Epithelial cell of esophagus (primary cell): ENCODE data around the gene DDX11.
"Not testable (repeated sequence)": the region's sequence is repeated elsewhere in the genome, so short reads cannot be mapped to it uniquely, and the experiment has no call there.

Experiments
- DNase-seq: peaks from one replicate; pipeline ENCODE4 v3.0.0; 2010; ENCODE audit warnings: low read depth
- H3K4me3 ChIP-seq: 2 replicates; pipeline ENCODE4 v1.5.1; 2011; ENCODE audit warnings: mild to moderate bottlenecking, low read length, control low read depth
- TF ChIP-seq, protein P1 (sequence below): IDR thresholded peaks from 2 replicates; pipeline ENCODE4 v1.5.1; 2011; ENCODE audit warnings: low read depth, mild to moderate bottlenecking, low read length, control low read depth, inconsistent platforms; ENCODE audit not compliant: insufficient read depth; ENCODE audit errors: missing control alignments

The DDX11 gene

DNA sequence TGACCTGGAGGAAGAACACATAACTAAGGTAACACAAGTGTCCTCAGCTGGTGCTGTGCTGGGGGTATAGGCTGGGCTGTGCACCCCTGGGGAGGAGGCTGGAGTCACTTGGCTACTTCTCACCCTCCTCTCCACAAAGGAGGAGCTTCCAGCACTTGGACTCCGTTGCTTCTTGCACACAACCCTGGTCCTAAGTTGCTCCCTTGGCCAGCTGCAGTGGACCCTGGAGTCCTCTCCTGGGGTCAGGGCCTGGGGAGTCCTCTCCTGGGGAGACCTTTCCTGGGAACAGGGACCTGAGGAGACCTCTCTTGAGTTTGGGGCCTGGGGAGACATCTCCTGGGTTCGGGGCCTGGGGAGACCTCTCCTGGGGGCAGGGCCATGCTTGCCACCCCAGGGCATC, 14.3 kb downstream of the DDX11 start:
- H3K4me3 ChIP-seq, DNase-seq: not testable (repeated sequence)

DNA sequence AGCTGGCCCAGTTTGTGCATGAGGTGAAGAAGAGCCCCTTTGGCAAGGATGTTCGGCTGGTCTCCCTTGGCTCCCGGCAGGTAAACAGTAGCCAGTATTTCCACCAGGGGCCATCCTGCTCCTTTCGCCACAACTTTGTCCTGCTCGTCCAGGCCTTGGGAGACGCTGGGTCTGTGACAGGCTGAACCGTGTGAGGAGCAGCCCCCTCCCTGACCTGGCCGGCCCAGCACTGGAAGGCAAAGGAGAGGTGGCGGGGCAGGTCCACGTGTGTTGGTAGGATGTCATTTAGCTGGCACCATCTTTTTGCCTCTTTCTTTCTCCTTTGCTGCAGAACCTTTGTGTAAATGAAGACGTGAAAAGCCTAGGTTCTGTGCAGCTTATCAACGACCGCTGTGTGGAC, 15.4 kb downstream of the DDX11 start:
- no peak overlapping the region for H3K4me3 ChIP-seq
- no peak for DNase-seq
- TF ChIP-seq, protein P1, sequence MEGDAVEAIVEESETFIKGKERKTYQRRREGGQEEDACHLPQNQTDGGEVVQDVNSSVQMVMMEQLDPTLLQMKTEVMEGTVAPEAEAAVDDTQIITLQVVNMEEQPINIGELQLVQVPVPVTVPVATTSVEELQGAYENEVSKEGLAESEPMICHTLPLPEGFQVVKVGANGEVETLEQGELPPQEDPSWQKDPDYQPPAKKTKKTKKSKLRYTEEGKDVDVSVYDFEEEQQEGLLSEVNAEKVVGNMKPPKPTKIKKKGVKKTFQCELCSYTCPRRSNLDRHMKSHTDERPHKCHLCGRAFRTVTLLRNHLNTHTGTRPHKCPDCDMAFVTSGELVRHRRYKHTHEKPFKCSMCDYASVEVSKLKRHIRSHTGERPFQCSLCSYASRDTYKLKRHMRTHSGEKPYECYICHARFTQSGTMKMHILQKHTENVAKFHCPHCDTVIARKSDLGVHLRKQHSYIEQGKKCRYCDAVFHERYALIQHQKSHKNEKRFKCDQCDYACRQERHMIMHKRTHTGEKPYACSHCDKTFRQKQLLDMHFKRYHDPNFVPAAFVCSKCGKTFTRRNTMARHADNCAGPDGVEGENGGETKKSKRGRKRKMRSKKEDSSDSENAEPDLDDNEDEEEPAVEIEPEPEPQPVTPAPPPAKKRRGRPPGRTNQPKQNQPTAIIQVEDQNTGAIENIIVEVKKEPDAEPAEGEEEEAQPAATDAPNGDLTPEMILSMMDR: no peak

DNA sequence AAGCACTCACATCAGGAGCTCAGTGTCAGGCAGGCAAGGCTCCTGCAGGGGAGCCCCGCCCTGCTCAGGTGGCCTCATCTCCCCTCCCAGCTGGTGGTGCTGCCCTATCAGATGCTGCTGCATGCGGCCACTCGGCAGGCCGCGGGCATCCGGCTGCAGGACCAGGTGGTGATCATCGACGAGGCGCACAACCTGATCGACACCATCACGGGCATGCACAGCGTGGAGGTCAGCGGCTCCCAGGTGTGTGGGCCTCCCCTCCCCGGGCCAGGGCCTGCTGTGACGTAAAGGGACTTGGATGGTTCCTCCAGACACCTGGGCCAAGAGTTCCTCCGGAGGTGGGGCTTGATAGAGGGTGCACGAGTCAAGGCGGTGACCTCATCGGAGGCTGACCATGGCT, 18.0 kb downstream of the DDX11 start:
- DNase-seq, H3K4me3 ChIP-seq: not testable (repeated sequence)

DNA sequence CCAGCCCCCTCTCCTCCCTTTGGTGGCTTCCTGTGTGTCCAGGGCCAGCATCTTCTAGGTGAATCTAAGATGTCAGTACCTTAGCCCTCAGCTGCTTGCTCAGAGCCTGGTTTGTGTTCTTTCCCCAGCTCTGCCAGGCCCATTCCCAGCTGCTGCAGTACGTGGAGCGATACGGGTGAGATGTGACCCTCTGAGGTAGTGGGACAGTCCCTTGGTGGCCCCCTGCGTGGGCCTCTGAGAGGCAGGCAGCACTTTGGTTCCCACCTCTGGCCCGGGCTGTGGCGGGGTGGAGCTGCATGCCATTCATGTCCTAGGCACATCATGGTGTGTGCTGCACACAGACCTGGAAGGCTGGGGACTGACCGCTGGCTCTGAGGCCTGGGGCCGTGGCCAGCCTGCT, 19.1 kb downstream of the DDX11 start:
- H3K4me3 ChIP-seq, DNase-seq: not testable (repeated sequence)

DNA sequence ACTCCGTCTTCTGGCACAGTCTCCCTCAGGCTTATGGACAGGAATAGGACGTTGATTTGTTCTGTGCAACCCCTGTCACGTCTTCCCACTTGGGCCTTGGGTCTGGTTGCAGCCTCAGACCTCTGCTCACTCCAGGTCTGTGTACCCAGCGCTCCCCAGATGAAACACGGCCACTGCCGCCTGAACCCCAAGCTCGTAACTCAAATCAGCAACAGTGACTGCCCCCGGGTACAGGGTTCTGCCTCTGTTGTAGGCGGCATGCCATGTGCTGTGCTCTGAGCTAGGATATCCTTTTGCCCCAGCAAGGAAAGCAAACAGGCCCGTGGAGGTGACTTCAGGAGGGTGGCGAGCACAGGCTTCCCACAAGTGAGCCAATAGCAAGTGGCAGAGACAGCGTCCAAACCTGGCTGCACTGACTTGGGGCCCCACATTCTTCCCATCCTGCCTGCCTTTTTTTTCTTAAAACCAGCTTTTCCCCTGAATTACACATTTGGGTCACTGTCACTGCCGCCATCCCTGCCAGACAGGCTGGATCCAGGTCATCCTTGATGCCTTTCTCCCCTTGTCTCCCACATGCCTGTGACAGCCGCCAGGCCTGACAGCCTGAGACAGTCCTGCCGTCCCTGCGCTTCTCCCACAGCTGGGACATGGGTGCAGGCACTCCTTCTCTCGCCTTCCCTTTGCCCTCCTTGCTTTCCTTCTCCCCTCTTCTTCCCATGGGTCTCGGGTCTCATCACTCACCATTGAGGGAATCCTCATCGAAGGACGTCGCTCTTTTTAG, 21.6 kb downstream of the DDX11 start:
- not testable (repeated sequence) for H3K4me3 ChIP-seq, DNase-seq

DNA sequence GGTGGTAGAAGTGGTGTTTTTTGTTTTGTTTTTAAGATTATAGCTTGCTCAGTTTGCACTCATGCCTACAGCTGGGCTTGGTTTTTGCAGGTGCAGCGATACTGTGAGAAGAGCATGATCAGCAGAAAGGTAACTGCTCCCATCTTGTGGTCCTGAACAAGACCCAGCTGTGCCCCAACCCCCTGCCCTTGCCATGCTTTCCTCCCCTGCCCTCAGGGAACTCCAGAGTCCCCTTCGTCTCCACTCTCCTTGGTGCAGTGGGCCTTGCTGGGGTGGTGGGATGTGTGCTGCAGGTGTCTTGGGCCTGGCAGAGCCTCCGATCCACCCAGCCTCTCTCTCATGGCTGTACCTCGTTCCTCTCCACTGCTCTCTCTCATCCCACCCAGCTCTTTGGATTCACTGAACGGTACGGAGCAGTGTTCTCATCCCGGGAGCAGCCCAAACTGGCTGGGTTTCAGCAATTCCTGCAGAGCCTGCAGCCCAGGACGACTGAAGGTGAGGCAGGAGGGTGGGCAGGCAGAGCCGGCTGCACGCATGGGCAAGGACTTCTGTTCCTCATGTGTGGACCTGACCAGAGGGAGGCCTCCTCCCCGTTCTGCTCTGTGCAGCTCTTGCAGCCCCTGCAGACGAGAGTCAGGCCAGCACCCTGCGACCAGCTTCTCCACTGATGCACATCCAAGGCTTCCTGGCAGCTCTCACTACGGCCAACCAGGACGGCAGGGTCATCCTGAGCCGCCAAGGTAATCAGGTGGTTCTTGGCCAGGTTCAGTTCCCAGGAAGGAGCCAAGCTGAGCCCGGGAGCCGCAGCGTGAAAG, 22.8 kb downstream of the DDX11 start:
- not testable (repeated sequence) for H3K4me3 ChIP-seq

DNA sequence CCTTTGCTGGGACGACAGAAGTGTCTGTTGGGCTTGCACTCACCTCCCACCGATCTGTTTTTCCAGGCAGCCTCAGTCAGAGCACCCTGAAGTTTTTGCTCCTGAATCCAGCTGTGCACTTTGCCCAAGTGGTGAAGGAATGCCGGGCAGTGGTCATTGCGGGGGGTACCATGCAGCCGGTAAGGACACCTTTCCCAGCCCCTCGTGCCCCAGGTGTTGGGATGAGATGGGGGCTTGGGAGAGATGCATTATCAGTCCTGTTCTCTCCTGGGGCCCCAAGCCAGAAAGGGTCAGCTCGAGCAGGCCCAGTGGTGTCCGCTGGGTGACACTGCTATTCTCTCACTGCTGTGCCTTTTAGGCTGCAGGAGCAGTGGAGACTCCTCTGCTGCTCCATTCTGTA, 24.2 kb downstream of the DDX11 start:
- not testable (repeated sequence) for H3K4me3 ChIP-seq, DNase-seq

More for the DNA sequence above, 22.8 kb downstream of the DDX11 start:
- not testable (repeated sequence) for DNase-seq

DNA sequence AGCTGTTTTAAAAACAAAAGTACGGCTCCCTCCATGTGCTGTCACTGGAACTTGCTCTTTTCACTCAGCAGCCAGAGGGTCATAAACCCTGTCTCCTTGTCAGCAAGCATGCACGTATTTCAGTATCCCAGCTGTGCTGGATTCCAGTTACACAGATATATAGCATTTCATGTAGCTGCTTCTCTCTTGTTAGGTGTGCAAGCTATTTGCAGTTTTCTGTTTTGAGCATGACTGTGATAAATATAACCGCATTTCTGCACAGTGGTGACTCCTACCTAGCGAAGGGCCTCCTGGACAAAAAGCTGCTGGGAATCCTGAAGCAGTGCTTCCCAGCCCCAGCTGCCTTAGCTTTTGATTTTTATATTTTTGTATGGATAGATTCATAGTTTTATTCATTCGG, 24.7 kb downstream of the DDX11 start:
- DNase-seq, H3K4me3 ChIP-seq: not testable (repeated sequence)

DNA sequence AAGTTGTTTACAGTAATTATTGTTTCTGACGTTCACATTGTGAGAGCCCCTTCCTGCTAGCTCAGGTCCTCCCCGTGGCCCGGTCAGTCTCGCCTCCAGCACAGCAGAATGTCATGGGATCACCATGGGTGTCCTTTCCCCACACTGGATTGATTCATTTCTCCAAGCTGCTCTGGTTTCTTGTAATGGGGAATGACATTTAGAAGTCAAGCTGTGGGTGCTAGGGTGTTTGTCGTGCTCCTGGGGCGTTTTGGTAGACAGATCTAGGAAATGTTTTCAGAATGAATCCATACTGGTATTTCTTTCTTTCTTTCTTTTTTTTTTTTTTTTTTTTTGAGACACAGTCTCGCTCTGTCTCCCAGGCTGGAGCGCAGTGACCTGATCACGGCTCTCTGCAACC, 25.1 kb downstream of the DDX11 start:
- H3K4me3 ChIP-seq: not testable (repeated sequence)

DNA sequence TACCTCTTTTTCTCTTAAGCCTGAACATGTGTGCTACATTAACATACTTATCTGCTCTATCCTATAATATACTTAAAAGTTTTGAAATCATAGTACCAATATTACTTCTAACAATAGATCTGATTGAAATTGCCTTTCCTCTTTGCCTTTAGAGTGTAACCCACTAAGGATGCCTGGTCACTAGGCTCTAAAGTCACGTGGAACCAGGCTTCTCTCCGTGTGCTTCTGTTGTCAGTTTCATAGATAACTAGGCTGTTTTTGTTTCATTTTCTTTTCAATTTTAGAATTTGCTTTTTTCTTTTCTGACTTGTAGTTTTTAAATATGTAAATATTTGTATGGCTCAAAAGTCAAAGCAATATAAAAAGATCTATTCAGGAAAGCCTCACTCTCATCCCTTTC, 25.8 kb downstream of the DDX11 start:
- DNase-seq, H3K4me3 ChIP-seq: not testable (repeated sequence)

More for the DNA sequence above, 25.1 kb downstream of the DDX11 start:
- not testable (repeated sequence) for DNase-seq

DNA sequence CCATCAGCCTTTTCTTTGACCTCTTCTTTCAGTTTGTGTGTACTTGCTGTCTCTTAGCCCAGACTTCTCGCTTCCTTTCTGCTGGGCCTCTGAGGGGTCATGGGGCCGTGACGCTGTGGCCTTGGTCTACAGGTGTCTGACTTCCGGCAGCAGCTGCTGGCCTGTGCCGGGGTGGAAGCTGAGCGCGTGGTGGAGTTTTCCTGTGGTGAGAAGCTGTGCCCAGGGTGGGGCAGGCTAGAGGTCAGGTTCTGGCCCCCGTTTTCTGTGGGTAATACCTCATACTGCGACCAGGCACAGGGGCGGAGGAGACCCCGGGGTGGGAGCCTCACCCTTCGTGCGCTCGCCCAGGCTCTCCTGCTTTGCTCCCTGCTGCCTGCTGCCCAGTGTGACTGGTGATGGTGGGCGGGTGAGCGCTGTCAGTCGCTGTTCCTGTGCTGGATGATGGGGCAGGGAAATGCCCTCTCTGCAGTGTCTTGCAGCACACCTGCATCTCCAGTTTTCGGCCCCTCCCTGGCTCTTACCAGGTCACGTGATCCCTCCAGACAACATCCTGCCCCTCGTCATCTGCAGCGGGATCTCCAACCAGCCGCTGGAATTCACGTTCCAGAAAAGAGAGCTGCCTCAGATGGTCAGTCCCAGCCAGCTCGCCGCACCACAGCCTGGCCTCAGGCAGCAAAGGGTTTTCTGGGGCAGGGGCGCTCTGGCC, 27.0 kb downstream of the DDX11 start:
- not testable (repeated sequence) for H3K4me3 ChIP-seq, DNase-seq

DNA sequence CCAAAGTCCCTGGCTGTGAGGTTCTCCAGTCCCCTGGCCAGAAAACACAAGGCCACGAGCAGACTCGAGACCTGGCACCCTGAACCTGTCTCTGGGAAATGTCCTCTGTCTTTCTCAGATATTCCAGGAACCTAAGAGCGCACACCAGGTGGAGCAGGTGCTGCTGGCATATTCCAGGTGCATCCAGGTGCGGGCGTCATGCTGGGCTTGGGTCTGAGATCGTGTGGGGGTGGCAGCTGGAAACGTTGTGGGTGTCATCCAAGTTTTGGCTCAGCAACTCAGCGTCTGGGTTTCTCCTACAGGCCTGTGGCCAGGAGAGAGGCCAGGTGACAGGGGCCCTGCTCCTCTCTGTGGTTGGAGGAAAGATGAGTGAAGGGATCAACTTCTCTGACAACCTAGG, 28.5 kb downstream of the DDX11 start:
- H3K4me3 ChIP-seq, DNase-seq: not testable (repeated sequence)

DNA sequence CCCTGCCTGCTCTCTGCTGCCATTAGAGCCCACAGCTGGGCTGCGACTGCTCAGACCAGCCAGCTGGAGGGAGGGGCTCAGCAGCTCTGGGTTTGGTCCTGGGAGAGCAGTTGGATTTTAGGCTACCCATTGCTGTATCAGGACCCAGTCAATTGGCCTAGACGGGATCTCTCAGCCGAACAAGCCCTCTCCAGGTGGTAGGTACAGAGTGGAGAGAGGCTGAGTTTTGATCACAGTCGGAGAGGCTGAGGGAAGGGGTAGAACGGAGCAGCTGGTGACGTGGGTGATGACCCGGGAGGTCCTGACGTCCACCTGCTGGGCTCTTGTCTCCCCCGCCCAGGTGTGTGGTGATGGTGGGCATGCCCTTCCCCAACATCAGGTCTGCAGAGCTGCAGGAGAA, 28.9 kb downstream of the DDX11 start:
- not testable (repeated sequence) for DNase-seq, H3K4me3 ChIP-seq

DNA sequence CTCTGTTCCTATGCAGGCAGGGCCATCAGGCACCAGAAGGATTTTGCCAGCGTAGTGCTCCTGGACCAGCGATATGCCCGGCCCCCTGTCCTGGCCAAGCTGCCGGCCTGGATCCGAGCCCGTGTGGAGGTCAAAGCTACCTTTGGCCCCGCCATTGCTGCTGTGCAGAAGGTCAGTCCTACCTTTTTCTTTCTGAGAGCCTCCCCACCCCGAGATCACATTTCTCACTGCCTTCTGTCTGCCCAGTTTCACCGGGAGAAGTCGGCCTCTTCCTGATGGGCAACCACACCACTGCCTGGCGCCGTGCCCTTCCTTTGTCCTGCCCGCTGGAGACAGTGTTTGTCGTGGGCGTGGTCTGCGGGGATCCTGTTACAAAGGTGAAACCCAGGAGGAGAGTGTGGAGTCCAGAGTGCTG, 29.9 kb downstream of the DDX11 start:
- peak; percentile 65 for DNase-seq
- H3K4me3 ChIP-seq: not testable (repeated sequence)

DNA sequence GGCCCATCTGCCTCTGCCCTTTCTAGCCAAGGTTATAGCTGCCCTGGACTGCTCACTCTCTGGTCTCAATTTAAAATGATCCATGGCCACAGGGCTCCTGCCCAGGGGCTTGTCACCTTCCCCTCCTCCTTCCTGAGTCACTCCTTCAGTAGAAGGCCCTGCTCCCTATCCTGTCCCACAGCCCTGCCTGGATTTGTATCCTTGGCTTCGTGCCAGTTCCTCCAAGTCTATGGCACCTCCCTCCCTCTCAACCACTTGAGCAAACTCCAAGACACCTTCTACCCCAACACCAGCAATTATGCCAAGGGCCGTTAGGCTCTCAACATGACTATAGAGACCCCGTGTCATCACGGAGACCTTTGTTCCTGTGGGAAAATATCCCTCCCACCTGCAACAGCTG, 30.6 kb downstream of the DDX11 start:
- DNase-seq: peak; percentile 23
- H3K4me3 ChIP-seq: not testable (repeated sequence)

DNA sequence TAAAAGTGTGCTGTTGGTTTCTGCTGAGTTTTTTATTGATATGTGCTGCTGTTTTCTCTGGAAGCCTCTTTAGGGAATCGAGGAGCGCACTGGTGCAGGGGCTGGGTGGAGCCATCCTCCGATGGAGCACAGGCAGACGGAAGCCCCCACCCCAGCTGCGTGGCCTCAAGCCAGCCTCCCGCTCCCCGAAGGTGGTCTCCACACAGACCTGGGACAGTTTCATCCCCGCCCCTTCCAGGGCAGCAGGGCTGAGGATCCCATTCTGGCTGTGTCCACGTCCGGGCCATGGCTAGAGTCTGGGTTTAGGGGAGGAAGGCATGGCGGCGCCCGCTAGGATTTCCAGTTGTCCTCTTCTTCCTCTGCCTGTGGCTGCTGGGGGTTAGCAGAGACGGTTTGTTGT, 31.1 kb downstream of the DDX11 start:
- H3K4me3 ChIP-seq, DNase-seq: not testable (repeated sequence)
